GM18951 (cell line): ENCODE data around the gene RASSF4.

Experiments
- POLR2A ChIP-seq: IDR thresholded peaks from 4 replicates; pipeline ENCODE4 v1.6.1; 2011; ENCODE audit warnings: mild to moderate bottlenecking; ENCODE audit not compliant: insufficient read length, insufficient read depth; ENCODE audit errors: extremely low read depth
- in situ Hi-C: fragments of 300-500 bp; cut with MboI; formaldehyde crosslinking; loops from one replicate; pipeline ENCODE4 v1.12.0; 2022; ENCODE audit warnings: low sequenced_read_pairs, mixed read lengths, inconsistent platforms; ENCODE audit not compliant: unreplicated experiment

Gene RASSF4

GRCh38 chr10:44974082-44974627, 14.6 kb downstream of the RASSF4 start:
- in situ Hi-C loops: no loop called here
- no peak for TF ChIP-seq POLR2A

DNA sequence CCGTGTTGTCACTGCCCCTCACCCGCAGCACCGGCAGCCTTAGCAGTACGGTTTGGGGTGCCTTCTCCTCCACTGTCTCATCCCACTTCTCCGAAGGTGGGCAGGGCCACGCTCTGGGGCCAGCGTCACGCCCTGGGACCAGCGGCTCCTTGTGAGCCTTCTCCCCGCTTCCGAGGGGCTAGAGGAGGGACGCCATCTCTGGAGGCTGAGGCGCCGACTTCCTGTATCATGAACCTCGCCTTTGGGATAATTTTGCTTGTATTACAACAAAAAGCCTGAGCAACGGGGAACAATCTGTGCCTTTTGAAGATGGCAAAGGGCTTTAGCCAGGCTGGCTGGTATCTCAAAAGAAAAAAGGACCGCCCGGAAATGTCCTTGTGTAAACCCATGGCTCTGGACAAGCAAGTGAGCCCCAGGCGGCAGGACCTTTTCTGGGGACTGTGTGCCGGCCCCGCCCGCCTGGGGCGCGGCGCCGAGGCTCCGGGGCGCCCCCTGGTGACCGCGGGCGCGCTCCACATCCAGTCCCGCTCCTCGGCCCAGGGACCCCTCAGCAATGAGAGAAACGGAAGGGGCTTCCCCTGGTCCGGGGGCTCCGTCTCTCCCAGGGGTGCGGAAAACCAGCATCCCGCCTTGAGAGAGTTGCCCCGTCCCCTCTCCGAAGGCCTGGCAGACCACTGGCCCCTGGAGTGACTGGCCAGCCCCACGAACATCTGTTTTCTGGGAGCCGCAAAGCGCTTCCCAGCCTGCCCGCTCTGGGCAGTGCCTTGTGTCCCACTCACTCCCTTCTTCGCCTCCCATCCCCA, 15.2 kb downstream of the RASSF4 start:
- in situ Hi-C loops: no loop called here

GRCh38 chr10:44975431-44976331, 16.1 kb downstream of the RASSF4 start:
- no peak for TF ChIP-seq POLR2A
- in situ Hi-C loops: no loop called here

More for the DNA sequence above, 15.2 kb downstream of the RASSF4 start:
- TF ChIP-seq POLR2A: peak; percentile 44

DNA sequence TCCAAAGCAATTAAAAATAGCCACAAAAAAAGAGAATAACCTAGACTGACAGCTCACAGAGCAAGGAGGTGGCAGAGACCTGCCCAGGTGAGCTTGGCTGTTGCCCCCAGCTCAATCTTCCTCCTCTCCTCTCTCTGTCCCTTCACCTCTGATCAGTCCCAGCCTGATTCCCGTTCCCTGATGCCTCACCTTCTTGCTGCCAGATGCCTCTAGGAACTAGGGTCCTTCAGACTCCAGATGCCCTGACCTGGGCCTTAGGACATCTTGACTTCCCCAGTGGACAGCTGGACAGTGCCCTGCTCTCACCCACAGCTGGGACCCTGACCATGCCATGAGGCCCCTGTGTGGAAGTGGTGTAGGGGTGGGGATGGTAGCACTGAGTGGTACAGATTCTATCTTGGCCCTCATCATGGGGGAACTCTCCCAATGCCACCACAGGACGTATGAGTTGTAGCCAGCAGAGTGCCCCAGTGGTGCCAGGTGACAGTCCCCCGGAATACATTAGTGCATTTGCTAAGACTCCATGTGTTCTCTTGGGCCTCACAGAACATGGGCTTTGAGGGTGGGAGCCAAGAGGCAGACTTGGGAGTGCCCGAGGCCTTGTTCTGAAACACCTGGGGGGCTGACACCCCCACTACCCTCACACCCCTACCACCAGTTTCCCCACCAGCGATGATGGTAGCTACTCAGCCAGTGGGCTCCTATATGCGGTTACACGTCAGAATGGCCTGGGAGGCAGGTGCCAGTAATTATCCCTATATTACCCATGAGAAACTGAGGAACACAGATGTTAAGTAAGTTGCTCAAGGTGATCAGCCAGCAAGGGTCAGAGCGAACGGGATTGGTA, 17.0 kb downstream of the RASSF4 start:
- TF ChIP-seq POLR2A: no peak
- in situ Hi-C loops: no loop called here

- no peak for TF ChIP-seq POLR2A
- in situ Hi-C loops: no loop called here
Measured at GRCh38 chr10:44977287-44978212, 17.9 kb downstream of the RASSF4 start.

- no peak for TF ChIP-seq POLR2A
- in situ Hi-C loops: no loop called here
Measured at GRCh38 chr10:44978213-44978569, 18.6 kb downstream of the RASSF4 start.

GRCh38 chr10:44978570-44979280, 19.1 kb downstream of the RASSF4 start, which contains the start of gene DEPP1:
DEPP1 (minus strand) TSS chr10:44978809; CDS start chr10:44978030, 779 bp downstream.
- TF ChIP-seq POLR2A: peak; percentile 70
- in situ Hi-C loops: no loop called here

DNA sequence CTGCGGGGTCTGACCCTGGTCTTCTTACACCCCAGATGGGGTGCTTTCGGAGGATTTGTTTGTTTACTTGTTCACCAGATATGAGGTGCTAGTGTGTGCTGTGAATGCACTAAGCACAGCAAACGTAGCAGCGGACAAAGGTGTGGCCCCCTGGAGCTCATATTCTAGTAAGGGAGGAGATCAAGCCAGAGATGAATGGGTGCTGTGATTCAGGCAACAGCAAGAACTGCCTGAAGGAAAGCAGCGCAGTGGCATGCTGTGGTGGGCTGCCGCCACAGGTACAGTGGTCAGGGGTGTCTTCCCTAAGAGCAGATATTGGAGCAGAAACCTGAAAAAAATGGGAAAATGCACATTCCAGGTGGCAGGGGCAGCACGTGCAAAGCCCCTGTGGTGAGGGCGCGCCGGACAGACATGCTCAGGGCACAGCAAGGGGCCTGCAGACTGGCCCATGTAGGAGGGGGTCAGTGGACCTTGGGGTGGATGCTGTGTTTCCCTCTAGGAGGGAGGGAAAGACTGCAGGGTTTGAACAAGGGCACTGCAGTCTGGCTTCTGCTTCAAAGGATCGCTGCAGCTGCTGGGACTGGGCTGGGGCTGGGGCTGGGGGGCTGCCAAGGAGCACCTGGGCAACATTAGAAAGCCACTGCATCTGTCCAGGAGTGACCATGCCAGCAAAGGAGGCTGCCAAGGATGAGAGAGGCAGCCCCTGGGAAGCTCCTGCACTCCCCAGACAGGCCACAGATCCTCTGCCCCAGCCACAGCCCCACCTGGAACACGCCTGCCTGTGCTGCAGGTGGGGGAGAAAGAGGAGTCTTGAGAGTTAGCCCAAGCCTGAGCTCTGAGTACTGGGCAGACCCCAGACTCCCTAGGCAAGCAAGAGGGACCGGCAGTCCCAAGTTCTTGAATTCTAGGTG, 19.9 kb downstream of the RASSF4 start:
- in situ Hi-C loops: no loop called here
- no peak for TF ChIP-seq POLR2A

DNA sequence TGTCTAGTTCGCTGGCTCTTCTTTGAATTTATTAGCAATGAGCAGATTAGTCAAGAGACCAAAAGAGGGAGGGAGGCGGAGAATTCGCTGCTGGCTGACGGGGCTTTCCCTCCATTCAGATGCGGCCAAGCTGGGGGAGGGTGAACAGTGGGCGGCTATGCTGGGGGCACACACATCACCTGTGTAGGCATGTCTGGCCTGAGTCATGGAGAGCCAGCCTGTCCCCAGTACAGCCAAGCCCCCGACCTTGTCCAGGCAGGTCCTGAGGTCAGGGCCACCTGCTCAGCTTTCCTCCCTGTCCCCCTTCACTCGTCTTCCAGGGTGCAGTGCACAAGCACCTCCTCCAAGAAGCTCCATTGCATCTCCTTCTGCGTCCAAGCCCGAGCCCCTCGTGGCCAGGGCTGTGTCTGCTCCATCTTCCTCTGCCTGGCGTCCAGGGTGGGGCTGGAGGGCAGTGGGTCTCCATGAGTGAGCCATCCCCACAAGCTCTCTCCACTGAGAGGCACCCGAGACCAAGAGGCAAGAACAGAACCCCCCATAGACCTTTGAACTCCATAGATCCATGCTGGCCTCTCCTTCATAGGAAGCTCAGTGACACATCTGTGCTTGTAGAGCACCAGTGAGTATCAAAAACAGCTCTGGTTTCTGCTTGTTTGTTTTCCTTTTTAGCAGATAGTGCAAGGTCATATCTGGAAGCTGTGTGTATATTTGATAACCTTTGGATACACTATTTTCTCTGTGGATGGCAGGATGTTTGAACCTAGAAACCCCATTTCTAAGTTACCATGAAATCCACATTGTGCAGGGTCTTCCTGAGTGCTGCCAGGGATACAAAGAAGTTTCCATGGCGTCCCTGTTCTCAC, 20.9 kb downstream of the RASSF4 start:
- in situ Hi-C loops: no loop called here
- TF ChIP-seq POLR2A: no peak
